ENCODE data around the gene VAMP2.
A peak's percentile ranks its signal among the peaks of the same experiment; 100 is the strongest.

The VAMP2 gene

GRCh38 chr17:8142887-8143580 lies 19.7 kb downstream of the VAMP2 start:
- no peak for DNase-seq (ENCODE audit: low spot score)

- no peak for DNase-seq (ENCODE audit: low spot score)
Observed at GRCh38 chr17:8142158-8142886, 20.4 kb downstream of the VAMP2 start.

GRCh38 chr17:8141741-8142140 lies 21.0 kb downstream of the VAMP2 start:
- DNase-seq (ENCODE audit: low spot score) = no peak

GRCh38 chr17:8141045-8141444 lies 21.7 kb downstream of the VAMP2 start:
- DNase-seq (ENCODE audit: low spot score) = no peak

GRCh38 chr17:8140065-8141029 lies 22.4 kb downstream of the VAMP2 start:
- no peak for DNase-seq (ENCODE audit: low spot score)

- peak; percentile 97 for DNase-seq (ENCODE audit: low spot score)
Observed at GRCh38 chr17:8138672-8139371, 23.9 kb downstream of the VAMP2 start.

GRCh38 chr17:8138374-8138671 lies 24.4 kb downstream of the VAMP2 start:
- DNase-seq (ENCODE audit: low spot score) = no peak

- no peak for DNase-seq (ENCODE audit: low spot score)
Observed at GRCh38 chr17:8137645-8138373, 24.9 kb downstream of the VAMP2 start.

- DNase-seq (ENCODE audit: low spot score) = no peak
Observed at GRCh38 chr17:8133941-8134340, 28.8 kb downstream of the VAMP2 start.

GRCh38 chr17:8133399-8133798 lies 29.3 kb downstream of the VAMP2 start:
- no peak for DNase-seq (ENCODE audit: low spot score)

- DNase-seq (ENCODE audit: low spot score) = peak; percentile 69
Observed at GRCh38 chr17:8131844-8132441, 30.8 kb downstream of the VAMP2 start.

- DNase-seq (ENCODE audit: low spot score) = no peak
Observed at GRCh38 chr17:8128125-8128784, 34.5 kb downstream of the VAMP2 start.

GRCh38 chr17:8126491-8127066 lies 36.2 kb downstream of the VAMP2 start:
- peak; percentile 82 for DNase-seq (ENCODE audit: low spot score)

- peak; percentile 72 for DNase-seq (ENCODE audit: low spot score)
Observed at GRCh38 chr17:8125947-8126490, 36.7 kb downstream of the VAMP2 start.

GRCh38 chr17:8125154-8125946 lies 37.4 kb downstream of the VAMP2 start:
- DNase-seq (ENCODE audit: low spot score) = peak; percentile 86

- peak; percentile 74 for DNase-seq (ENCODE audit: low spot score)
Observed at GRCh38 chr17:8124350-8125153, 38.2 kb downstream of the VAMP2 start.

GRCh38 chr17:8123695-8124349 lies 38.9 kb downstream of the VAMP2 start, which contains the start of gene HES7:
HES7 (minus strand) TSS chr17:8124106; CDS start chr17:8124084, 22 bp downstream.
- peak; percentile 79 for DNase-seq (ENCODE audit: low spot score)
